ENCODE results near the gene FXYD3.
"Not testable (repeated sequence)": the region's sequence is repeated elsewhere in the genome, so short reads cannot be mapped to it uniquely, and the experiment has no call there.

Gene FXYD3

GRCh38 chr19:35141837-35142605 is 26.4 kb downstream of the FXYD3 start:
- DNase-seq (ENCODE audit: low spot score), result no peak

- no peak for DNase-seq (ENCODE audit: low spot score)
Observed at GRCh38 chr19:35142606-35143230, 27.1 kb downstream of the FXYD3 start.

DNA sequence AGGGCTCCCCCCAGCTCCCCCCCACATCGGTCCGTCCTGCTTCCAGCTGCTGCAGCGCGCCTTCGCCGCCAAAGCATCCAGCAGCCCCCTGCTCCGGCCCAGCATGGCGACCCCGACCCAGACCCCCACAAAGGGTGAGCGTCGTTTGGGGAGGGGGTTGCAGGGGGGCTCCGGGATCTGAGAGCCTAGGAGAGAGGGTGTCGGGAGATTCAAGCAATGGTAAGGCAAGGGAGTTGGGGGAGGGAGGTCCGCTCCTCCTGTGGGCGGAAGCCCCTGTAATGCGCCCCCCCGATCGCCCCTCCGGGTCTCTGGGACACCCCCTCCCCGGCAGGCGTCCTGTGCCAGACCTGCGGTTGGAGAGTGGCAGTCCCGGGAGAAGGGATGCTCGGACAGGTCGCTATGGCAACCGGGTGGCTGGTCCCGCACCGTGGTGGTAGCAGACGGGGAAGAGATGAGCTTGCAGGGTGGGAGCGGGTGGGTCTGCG is 27.6 kb downstream of the FXYD3 start, which contains the start of gene FXYD7:
Gene FXYD7 (plus strand): TSS at position 25 of the 485 bp plus-strand sequence. CDS start 79 bp downstream, at position 104.
- no peak for DNase-seq (ENCODE audit: low spot score)

- DNase-seq (ENCODE audit: low spot score), result no peak
Observed at GRCh38 chr19:35143818-35144217, 28.2 kb downstream of the FXYD3 start.

- no peak for DNase-seq (ENCODE audit: low spot score)
Observed at GRCh38 chr19:35144259-35144599, 28.6 kb downstream of the FXYD3 start.

GRCh38 chr19:35144600-35145436 is 29.2 kb downstream of the FXYD3 start:
- no peak for DNase-seq (ENCODE audit: low spot score)

DNA sequence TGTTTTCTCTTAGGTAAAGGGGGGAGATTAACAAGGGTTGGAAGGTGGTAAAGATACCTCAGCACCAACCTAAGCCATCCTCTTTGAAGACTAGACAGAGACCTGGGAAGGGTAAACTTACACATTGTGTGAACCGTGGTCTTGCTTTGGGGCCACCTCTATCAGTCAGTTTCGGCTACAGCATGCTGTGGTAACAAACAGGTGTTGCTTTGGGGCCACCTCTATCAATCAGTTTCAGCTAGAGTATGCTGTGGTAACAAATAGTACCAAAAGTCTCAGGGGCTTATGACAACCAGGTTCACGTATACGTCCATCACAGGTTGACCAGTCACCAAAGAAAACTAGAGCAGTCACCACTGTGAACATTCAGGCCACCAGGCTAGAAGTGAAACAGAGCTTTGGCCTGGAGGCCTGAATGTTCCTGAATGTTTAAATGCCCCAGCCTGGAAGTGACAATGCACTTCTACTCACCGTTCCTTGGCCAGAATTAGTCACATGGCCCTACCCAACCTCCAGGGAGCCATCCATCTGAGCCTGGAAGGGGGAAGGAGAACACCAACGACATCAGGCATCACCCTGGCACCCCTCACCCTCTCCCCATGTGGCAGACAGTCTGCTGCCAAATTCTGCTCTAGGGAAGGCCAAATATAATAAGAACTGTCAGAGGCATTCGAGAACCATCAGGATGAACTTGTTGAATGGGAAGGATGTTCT is 31.3 kb downstream of the FXYD3 start:
- no peak for DNase-seq (ENCODE audit: low spot score)

GRCh38 chr19:35149463-35149862 is 33.8 kb downstream of the FXYD3 start:
- no peak for DNase-seq (ENCODE audit: low spot score)

- DNase-seq (ENCODE audit: low spot score), result no peak
Observed at GRCh38 chr19:35150445-35150844, 34.8 kb downstream of the FXYD3 start.

DNA sequence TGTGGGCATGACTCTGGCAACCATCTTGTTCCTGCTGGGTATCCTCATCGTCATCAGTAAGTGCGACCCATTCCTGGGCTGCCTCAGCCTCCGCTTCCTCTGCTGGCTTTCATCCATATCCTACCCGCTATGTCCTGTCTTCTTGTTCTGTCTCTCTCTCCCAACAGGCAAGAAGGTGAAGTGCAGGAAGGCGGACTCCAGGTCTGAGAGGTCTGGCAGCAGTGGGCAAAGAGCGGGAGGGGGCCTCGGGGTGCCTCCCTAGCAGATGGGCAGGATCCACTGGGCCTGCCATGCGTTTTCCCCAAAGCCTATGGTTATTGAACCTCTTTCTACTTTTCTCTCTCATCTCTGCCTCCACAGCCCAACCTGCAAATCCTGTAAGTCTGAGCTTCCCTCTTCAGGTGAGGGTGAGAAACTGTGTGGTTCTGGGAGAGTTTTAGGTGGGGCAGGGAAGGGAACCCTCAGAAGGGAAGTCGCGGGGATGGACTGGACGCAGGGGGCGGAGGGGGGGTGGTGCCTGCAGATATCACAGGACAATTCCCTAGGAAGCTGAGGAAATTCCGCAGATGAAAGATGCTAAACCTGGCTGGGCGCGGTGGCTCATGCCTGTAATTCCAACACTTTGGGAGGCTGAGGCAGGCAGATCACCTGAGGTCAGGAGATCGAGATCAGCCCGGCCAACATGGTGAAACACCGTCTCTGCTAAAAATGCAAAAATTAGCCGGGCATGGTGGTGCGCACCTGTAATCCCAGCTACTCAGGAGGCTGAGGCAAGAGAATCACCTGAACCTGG is 35.8 kb downstream of the FXYD3 start:
- DNase-seq (ENCODE audit: low spot score), result no peak

DNA sequence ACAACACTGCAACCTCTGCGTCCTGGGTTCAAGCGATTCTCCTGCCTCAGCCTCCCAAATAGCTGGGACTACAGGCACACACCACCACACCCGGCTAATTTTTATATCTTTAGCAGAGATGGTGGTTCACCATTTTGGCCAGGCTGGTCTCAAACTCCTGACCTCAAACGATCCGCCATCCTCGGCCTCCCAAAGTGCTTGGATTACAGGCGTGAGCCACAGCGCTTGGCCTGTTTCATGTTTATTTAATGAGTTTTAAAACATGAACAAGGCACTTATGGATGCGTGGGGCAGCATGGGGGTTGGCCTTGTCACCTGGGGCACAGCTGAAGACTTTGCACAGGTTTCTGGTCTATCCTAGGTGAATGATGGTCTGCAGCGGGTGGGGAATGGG is 37.5 kb downstream of the FXYD3 start:
- not testable (repeated sequence) for DNase-seq (ENCODE audit: low spot score)

- DNase-seq (ENCODE audit: low spot score), result no peak
Observed at GRCh38 chr19:35153701-35154524, 38.3 kb downstream of the FXYD3 start.

DNA sequence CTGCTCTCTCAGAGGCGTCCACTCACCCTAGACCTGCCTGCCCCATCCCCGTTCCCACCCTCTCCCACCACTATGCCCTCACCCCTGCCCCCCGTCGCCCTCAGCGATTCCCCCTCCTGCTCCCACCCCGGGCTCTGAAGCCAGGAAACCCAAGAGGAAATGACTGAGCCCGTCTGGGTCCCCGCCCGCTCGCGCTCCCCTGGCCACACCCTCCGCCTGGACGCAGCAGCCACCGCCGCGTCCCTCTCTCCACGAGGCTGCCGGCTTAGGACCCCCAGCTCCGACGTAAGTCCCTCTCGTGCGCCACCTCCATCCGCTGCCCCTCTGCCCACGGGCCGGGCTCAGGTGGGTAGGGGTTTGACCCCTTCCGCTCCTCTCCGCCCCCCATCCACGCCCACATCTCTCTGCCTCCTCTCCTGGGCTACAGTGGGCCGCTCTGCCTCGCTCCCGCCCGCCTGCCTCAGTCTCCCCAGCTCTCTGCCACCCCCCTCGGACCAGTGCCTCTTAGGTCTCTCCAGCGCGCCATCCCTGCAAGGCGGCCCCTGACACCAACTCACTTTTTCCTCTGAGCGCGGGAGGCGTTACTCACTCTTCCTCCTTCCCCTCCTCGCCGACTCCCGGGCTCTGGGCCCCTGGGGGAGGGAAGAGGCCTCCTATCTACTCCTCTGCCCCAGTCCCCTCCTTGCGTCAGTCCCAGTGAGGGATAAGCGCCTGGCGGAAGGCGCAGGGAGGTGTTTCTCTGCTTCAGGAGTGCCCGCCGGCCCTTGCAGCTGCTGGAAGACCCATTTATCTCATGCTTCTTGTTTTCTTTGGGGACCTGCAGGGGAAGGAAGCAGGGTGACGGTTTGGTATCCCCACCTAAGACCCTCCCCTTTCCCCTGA is 39.1 kb downstream of the FXYD3 start, which contains the start of gene FXYD5:
Gene FXYD5 (plus strand): TSS at position 211 of the 882 bp plus-strand sequence. CDS start 816 bp downstream, outside the sequence.
- DNase-seq (ENCODE audit: low spot score), result peak; percentile 93

DNA sequence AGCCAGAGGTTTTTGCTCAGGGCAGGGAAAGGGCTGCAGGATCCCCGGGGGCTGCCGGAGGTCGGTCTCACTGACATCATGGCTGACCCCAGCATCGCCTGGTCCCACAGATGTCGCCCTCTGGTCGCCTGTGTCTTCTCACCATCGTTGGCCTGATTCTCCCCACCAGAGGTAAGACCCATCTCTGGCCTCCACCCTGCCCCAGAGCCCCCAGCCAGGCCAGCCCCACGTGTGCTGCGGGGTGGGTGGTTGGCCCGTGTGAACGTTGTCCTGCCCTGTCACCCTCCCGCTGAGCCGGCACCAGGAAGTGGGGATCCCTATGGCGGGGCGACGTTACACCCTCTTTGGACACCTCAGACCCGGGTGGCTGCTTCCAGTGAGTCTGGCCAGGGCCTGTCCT is 39.8 kb downstream of the FXYD3 start:
- no peak for DNase-seq (ENCODE audit: low spot score)

DNA sequence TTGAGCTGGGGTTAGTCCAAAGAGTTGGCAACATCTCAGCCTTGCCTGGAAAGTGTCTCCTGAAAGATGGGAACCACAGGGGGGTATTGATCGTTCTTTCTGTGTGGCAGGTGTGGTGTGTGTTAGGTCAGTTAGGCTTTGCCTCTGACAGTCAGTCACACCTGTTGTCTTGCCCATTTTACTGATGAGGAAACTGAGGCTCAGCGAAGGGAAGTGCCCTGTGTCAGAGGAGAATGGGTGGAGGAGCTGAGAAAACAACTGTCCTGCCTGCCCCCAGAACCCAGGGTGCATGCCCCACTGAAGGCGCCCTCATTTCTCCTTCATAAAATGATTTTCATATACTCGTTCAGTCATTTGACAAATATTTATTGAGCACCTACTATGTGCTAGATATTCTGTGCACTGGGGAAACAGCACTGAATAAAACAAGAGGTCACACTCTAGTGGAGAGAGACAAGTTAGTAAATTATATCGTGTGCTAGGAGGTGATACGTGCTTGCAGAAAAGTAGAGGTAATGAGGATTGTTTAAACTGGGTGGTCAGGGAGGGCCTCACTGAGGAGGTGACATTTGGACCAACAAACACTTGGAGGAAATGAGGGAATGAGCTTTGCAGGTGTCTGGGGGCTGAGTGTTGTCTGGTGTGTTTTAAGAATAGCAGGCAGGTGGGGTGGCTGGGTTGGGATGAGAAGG is 40.5 kb downstream of the FXYD3 start:
- DNase-seq (ENCODE audit: low spot score), result no peak

- no peak for DNase-seq (ENCODE audit: low spot score)
Observed at GRCh38 chr19:35156673-35157014, 41.0 kb downstream of the FXYD3 start.

GRCh38 chr19:35157431-35157830 is 41.8 kb downstream of the FXYD3 start:
- no peak for DNase-seq (ENCODE audit: low spot score)

DNA sequence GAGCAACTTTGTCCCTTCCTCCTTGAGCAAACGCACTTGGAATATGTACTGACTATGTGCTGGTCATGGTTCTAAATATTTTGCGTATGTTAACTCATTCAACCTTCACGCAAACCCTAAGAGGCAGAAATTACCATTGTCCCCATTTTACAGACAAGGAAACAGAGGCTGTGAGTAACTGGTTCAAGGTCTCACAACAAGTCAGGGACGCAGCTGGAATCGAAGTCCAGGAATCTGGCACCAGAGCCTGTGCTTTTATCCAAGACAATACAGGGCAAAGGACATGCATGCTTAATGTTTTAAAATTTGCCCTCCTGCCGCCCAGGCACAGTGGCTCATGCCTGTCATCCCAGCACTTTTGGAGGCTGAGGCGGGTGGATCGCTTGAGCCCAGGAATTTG is 44.0 kb downstream of the FXYD3 start:
- no peak for DNase-seq (ENCODE audit: low spot score)
